ENCODE results near the gene DLX4.

Gene DLX4

GRCh38 chr17:49986396-49987289 is 17.7 kb downstream of the DLX4 start:
- H3K4me3 ChIP-seq: no peak overlapping the region
- H3K27ac ChIP-seq: no peak overlapping the region
- TF ChIP-seq CTCF (IDR thresholded peaks at IDR 0.05): no peak
- no peak for DNase-seq (ENCODE audit: low spot score)

GRCh38 chr17:49987290-49987585 is 18.2 kb downstream of the DLX4 start:
- no peak overlapping the region for H3K27ac ChIP-seq
- H3K4me3 ChIP-seq: no peak overlapping the region
- no peak for TF ChIP-seq CTCF (IDR thresholded peaks at IDR 0.05)
- peak; percentile 56 for DNase-seq (ENCODE audit: low spot score)

- H3K4me3 ChIP-seq: no peak overlapping the region
- no peak for TF ChIP-seq CTCF (IDR thresholded peaks at IDR 0.05)
- H3K27ac ChIP-seq: no peak overlapping the region
- peak; percentile 71 for DNase-seq (ENCODE audit: low spot score)
Observed at GRCh38 chr17:49987681-49988441, 18.9 kb downstream of the DLX4 start.

GRCh38 chr17:49989518-49989880 is 20.5 kb downstream of the DLX4 start:
- no peak overlapping the region for H3K4me3 ChIP-seq
- no peak for TF ChIP-seq CTCF (IDR thresholded peaks at IDR 0.05)
- DNase-seq (ENCODE audit: low spot score): peak; percentile 55

GRCh38 chr17:49990331-49990730 is 21.3 kb downstream of the DLX4 start:
- Histone ChIP-seq H3K27ac (no peak overlapping the region), H3K4me3 (no peak overlapping the region)
- DNase-seq (ENCODE audit: low spot score): peak; percentile 47
- TF ChIP-seq CTCF (IDR thresholded peaks at IDR 0.05): no peak

More at GRCh38 chr17:49989518-49989880, 20.5 kb downstream of the DLX4 start:
- H3K27ac ChIP-seq: no peak overlapping the region

- H3K4me3 ChIP-seq: no peak overlapping the region
- TF ChIP-seq CTCF (IDR thresholded peaks at IDR 0.05): no peak
- DNase-seq (ENCODE audit: low spot score): peak; percentile 59
- no peak overlapping the region for H3K27ac ChIP-seq
Observed at GRCh38 chr17:49990921-49991320, 21.9 kb downstream of the DLX4 start.

Measured in coronary artery (tissue), 2 donors.